Activated CD8-positive, alpha-beta memory T cell treated with anti-CD3 and anti-CD28 coated beads, Interleukin-2, amount 50 U/mL, for 1 hour (primary cell): ENCODE measurements around the gene GAMT.
A peak's percentile ranks its signal among the peaks of the same experiment; 100 is the strongest.
"Not testable (repeated sequence)": the region's sequence is repeated elsewhere in the genome, so short reads cannot be mapped to it uniquely, and the experiment has no call there.

Experiments
- DNase-seq: peaks from one replicate; pipeline ENCODE4 v3.0.0-alpha.2; 2020; ENCODE audit errors: extremely low read depth

GAMT gene

GRCh38 chr19:1401138-1401888 lies at the start of gene GAMT:
GAMT (minus strand) TSS chr19:1401542; CDS start chr19:1401476, 66 bp downstream.
- no peak for DNase-seq

GRCh38 chr19:1449467-1450442 lies 48.4 kb upstream of the GAMT start, which contains the start of gene APC2:
APC2 (plus strand) TSS chr19:1450121; CDS start chr19:1453002, 2,881 bp downstream.
- no peak for DNase-seq

- no peak for DNase-seq
Measured at GRCh38 chr19:1447944-1448343, 46.6 kb upstream of the GAMT start.

GRCh38 chr19:1447504-1447903 lies 46.2 kb upstream of the GAMT start:
- no peak for DNase-seq

GRCh38 chr19:1446713-1447481 lies 45.6 kb upstream of the GAMT start:
- no peak for DNase-seq

GRCh38 chr19:1445932-1446712 lies 44.8 kb upstream of the GAMT start:
- no peak for DNase-seq

GRCh38 chr19:1445185-1445931 lies 44.0 kb upstream of the GAMT start:
- DNase-seq: no peak

GRCh38 chr19:1441677-1442438 lies 40.5 kb upstream of the GAMT start:
- DNase-seq: no peak

GRCh38 chr19:1441022-1441426 lies 39.7 kb upstream of the GAMT start:
- no peak for DNase-seq

- DNase-seq: no peak
Measured at GRCh38 chr19:1440418-1440801, 39.1 kb upstream of the GAMT start.

- not testable (repeated sequence) for DNase-seq
Measured at GRCh38 chr19:1439525-1440417, 38.4 kb upstream of the GAMT start.

GRCh38 chr19:1438933-1439354 lies 37.6 kb upstream of the GAMT start:
- DNase-seq: no peak

- peak; percentile 87 for DNase-seq
Measured at GRCh38 chr19:1438035-1438932, 36.9 kb upstream of the GAMT start, which contains the start of gene RPS15. RPS15 (plus strand) TSS chr19:1438396; CDS start chr19:1438426, 30 bp downstream.

- no peak for DNase-seq
Measured at GRCh38 chr19:1437609-1438008, 36.3 kb upstream of the GAMT start.

- DNase-seq: no peak
Measured at GRCh38 chr19:1435378-1435989, 34.1 kb upstream of the GAMT start.

- DNase-seq: no peak
Measured at GRCh38 chr19:1434577-1435060, 33.3 kb upstream of the GAMT start.

- DNase-seq: no peak
Measured at GRCh38 chr19:1434040-1434366, 32.7 kb upstream of the GAMT start.
